Measurements from ENCODE around the gene FANCI.

- TF ChIP-seq CTCF (IDR thresholded peaks at IDR 0.05) (no peak), POLR2A (IDR thresholded peaks at IDR 0.05) (no peak)
Measured at GRCh38 chr15:89197503-89197971, 46.2 kb upstream of the FANCI start.
